GM19452 (cell line): Measurements from ENCODE around the gene MTHFD1L.

Experiments used
- ATAC-seq: cut with Tn5 transposase; IDR thresholded peaks from one replicate; pipeline ENCODE4 v1.9.1; 2021; ENCODE audit not compliant: unreplicated experiment

MTHFD1L gene

DNA sequence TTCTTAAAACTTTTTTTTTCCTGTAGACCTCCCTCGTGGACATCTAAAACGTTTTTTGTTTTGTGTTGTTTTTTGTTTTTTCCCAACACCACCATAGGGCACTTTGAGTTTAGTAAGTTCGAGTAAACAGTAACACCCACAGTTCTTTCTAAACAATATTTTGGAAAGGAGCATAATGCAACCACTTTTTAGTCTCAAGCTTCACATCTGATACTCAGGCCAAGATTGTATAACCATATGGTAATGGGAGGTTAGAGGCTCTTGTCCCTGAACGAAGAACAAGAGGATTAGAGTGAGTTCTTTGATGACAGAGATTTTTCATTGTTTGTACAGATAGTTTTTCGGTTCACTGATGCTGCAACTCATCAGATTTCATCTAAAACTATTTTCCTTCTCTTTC, 144.6 kb downstream of the MTHFD1L start:
- ATAC-seq: no peak

DNA sequence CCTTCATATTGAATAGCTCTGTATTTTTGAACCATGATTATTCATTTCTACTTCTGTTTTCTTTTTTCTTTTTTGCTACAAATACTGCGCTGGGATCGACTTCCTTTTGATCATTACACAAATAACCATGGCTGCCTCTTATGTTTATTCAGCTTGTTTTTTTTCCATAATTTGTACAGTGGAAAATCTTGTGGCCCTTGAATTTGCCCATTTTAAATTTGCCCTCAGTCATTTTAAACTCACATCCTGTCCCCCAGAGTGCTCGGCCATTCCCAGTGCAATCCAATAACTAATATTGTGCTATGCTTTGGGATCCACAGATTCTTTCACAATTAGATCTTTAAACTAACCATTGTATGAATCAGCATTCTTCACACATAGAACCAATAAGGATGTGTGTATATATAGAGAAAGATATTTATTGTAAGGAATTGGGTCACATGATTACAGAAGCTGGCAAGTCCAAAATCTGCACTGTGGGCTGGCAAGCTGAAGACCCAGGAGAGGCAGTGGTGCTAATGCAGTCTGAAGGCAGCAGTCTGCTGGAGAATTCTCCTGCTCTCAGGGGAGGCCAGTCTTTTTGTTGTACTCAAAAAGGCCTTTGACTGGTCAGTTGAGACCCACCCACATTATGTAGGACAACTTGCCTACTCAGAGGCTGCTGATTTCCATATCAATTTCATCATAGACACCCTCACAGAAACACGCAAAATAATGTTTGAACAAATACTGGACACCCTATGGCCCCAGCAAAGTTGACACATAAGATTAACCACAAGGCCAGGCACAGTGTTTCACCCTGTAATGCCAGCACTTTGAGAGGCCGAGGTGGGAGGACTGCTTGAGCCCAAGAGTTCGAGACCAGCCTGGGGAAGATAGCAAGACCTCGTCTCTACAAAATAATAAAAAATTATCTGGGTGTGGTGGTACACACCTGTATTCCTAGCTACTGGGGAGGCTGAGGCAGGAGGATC, 147.1 kb downstream of the MTHFD1L start:
- ATAC-seq: no peak

GRCh38 chr6:151014404-151015100, 149.1 kb downstream of the MTHFD1L start:
- no peak for ATAC-seq

GRCh38 chr6:151015101-151015700, 149.7 kb downstream of the MTHFD1L start:
- no peak for ATAC-seq

DNA sequence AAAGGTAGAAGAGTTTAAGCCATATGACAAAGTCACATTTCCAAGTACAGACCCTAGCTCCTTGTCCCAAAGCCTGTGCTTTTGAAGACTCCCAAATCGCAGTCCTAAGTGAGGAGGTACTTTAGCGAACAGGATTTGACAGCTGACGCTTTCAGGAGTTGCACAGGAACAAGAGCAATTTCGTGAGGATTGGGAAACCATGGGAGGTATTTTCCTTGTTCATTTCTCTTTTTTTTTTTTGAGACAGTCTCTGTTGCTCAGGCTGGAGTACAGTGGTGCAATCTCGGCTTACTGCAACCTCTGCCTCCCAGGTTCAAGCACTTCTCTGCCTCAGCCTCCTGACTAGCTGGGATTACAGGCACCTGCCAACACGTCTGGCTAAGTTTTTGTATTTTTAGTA, 150.6 kb downstream of the MTHFD1L start:
- no peak for ATAC-seq

- ATAC-seq: no peak
Measured at GRCh38 chr6:151018046-151018445, 152.5 kb downstream of the MTHFD1L start.

- ATAC-seq: no peak
Measured at GRCh38 chr6:151018911-151019782, 153.6 kb downstream of the MTHFD1L start.

- ATAC-seq: no peak
Measured at GRCh38 chr6:151021896-151022295, 156.4 kb downstream of the MTHFD1L start.

- ATAC-seq: no peak
Measured at GRCh38 chr6:151022492-151022891, 157.0 kb downstream of the MTHFD1L start.

DNA sequence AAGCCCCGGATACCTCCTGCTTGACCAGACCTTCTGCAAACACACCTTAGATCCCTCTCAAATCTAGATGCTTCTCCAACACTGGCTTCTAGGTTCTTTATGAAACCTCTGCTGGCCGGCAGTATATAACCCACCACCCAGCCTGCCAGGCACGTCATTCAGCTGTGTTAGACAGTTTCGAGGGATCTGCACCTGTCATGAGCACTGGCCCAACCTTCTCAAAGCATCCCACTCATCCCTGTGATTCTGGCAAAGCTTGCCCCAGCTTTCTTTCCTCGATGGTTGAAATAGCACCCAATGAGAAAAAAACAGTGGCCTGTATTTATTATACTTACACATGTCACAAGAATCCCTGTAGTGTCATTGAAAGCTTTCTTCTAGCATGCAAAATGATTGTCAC, 157.8 kb downstream of the MTHFD1L start:
- no peak for ATAC-seq

GRCh38 chr6:151024597-151024996, 159.1 kb downstream of the MTHFD1L start:
- no peak for ATAC-seq

DNA sequence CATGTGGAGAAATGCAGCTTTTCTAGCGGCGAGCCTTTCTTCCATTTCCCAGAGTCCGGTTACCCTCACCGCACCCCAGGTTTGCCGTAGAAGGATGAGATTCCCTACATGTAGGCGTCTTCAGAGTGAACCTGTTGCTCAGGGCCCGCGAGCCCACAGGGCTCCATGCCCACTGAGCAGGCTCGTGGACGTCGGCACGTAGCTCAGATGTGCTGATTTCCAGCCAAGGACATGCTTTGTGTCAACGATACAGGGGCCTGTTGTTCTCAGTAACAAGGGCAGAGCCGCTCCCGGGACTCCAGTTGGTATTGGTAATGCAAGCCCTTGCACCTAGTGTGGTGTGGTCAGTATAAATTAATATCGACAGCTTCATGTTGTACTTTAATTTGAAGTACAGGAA, 159.6 kb downstream of the MTHFD1L start:
- no peak for ATAC-seq

DNA sequence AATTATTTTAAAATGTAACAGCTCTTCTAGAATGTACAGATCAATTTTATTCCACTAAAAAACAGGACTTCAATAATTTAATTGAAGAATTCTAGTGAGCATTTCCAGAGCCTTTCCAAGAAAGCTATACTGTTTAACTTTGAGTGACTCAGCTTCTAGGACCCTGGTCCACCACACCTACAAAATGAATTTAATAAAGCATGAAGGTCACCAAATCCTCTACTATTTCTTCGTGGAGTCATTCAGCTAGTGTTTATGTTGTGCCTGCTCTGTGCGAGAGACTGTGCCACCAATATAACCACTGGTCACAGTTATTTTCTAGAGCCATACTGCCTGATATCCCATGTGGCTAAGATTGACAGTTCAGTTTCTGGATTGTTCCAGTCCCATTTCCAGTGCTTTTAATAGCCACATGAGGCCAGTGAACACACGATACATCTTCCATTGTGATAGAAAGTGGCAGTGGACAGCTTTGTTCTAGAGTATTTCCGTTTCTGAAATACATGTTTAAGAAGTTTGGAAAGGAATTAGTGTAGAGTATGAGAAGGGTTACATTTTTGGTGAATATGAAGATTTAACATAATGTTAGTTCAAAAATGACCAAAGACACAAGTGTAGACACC, 160.7 kb downstream of the MTHFD1L start:
- no peak for ATAC-seq

- no peak for ATAC-seq
Measured at GRCh38 chr6:151027295-151027747, 161.8 kb downstream of the MTHFD1L start.

DNA sequence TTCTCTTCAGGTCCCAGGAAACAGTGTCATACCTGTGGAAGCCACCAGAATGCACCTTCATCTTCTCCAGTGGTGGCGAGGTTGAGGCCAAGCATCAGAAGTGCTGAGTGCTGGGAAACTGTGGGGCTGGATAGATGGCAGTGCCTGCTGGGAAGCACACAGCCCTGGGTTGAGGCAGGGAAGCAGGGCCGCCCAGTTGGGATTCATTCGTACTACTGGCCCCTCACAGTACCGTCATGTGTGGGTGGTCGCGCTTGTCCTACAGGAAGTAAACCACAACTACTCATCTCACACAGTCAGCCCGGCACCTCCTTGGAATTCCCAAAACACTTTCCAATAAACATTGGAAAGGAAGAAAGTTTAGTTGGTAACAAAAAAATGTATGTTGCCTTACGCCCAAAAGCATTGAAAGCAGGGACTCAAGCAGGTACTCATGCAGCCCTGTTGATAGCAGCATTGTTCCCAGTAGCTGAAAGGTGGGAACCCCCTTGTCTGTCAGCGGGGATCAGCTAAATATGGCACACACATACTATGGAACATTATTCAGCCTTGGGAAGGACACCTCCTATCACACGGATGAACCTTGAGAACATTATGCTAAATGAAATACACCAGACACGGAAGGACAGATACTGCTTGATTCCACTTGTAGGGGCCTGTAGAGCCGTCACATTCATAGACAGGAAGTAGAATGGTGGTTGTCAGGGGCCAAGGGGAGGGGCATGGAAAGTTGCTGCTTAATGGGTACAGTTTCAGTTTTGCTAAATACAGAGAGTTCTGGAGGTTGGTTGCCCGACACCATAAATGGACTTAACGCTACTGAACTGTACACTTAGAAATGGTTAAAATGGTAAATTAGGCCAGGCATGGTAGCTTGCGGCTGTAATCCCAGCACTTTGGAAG, 162.7 kb downstream of the MTHFD1L start:
- ATAC-seq: no peak

GRCh38 chr6:151029970-151030369, 164.5 kb downstream of the MTHFD1L start:
- no peak for ATAC-seq

DNA sequence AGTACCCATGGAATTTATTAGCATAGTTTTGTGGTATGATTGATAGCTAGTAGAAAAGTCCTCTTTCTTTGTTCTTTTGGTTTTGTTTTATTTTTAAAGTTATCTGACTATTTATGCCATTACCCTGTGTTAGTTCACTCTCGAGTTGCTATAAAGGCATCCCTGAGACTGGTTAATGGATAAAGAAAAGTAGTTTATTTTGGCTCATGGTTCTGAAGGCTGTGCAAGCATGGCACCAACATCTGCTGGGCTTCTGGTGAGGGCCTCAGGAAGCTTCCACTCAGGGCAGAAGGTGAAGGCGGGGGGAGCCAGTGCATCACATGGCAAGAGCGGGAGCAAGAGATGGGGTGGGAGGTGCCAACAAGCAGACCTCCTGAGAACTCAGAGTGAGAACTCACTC, 166.5 kb downstream of the MTHFD1L start:
- no peak for ATAC-seq

GRCh38 chr6:151034825-151035781, 169.6 kb downstream of the MTHFD1L start:
- ATAC-seq: no peak
